ENCODE results near the gene FRMPD1. TPM values are rescaled to one million over a fixed set of nuclear protein-coding genes. Genes with fewer than 3 reads are reported as not detected.

FRMPD1 gene
- total and polyA plus RNA-seq, 8 donors, result 0.03 to 0.31 (median 0.18) TPM; not detected in 2

GRCh38 chr9:37626708-37627292 is 24.0 kb upstream of the FRMPD1 start:
- Histone ChIP-seq H3K36me3 (no peaks in the 10 kb centered on the region), H3K4me3 (no peak overlapping the region), H3K27me3 (no peaks in the 10 kb centered on the region), H3K4me1 (no peaks in the 10 kb centered on the region), H3K27ac (no peak overlapping the region), H3K9me3 (no peaks in the 10 kb centered on the region)
- intact Hi-C loops (cut with DNase I), result no loop called here
- TF ChIP-seq CTCF (IDR thresholded peaks at IDR 0.05), result no peak
- DNase-seq, result no peak
- no peak for ATAC-seq

DNA sequence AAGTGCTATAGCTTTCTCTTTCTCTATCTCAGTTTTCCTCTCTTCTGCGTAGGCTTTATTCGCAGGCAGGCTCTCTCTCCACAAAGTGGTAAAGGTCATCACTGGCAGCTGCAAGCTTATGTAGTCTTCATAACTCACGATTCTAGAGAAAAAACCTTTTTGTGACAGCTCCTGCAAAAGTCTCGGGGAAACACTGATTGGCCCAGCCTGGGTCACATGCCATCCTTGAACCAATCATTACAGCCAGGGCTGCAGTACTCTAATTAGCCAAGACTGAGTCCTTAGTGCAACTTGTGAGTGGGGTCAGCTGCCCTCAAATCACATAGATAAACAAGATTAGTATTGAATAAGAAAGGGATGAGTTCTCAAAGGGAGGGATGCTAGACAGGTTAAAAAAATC is 18.3 kb upstream of the FRMPD1 start:
- Histone ChIP-seq H3K9me3 (no peaks in the 10 kb centered on the region), H3K27me3 (peaks cover 0 to 18% of the 10 kb centered on the region in 2 donors), H3K4me3 (no peak overlapping the region), H3K36me3 (no peaks in the 10 kb centered on the region), H3K27ac (no peak overlapping the region), H3K4me1 (no peaks in the 10 kb centered on the region)
- no peak for DNase-seq
- TF ChIP-seq CTCF (IDR thresholded peaks at IDR 0.05), result no peak
- intact Hi-C loops (cut with DNase I), result no loop called here
- ATAC-seq, result no peak

DNA sequence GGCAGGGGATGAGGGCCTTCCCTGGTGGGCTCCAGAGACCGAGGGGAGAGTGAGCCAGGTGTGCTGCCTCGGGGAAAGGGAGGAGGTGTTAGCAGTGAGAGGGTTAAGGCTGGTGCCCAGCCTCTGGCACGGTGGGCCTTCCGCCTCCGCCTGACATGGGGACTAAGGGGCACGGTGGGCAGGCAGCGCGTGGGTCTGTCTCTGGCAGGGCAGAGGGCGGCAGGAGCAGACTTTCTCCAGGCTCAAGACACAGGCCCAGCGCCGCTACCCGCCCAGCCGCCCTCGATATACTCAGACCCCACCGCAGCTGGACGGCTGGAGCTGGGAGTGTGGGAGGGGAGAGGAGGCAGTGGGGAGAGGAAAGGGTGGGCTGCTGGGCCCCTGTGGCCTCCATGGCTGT is 14.9 kb upstream of the FRMPD1 start:
- no peak for TF ChIP-seq CTCF (IDR thresholded peaks at IDR 0.05)
- intact Hi-C loops (cut with DNase I), result no loop called here
- H3K4me3 ChIP-seq, result no peak overlapping the region
- H3K4me1 ChIP-seq, result no peaks in the 10 kb centered on the region
- no peaks in the 10 kb centered on the region for H3K36me3 ChIP-seq
- no peak for ATAC-seq
- no peak for DNase-seq
- no peaks in the 10 kb centered on the region for H3K9me3 ChIP-seq
- H3K27ac ChIP-seq, result no peak overlapping the region
- H3K27me3 ChIP-seq, result peaks cover 0 to 19% of the 10 kb centered on the region in 2 donors

DNA sequence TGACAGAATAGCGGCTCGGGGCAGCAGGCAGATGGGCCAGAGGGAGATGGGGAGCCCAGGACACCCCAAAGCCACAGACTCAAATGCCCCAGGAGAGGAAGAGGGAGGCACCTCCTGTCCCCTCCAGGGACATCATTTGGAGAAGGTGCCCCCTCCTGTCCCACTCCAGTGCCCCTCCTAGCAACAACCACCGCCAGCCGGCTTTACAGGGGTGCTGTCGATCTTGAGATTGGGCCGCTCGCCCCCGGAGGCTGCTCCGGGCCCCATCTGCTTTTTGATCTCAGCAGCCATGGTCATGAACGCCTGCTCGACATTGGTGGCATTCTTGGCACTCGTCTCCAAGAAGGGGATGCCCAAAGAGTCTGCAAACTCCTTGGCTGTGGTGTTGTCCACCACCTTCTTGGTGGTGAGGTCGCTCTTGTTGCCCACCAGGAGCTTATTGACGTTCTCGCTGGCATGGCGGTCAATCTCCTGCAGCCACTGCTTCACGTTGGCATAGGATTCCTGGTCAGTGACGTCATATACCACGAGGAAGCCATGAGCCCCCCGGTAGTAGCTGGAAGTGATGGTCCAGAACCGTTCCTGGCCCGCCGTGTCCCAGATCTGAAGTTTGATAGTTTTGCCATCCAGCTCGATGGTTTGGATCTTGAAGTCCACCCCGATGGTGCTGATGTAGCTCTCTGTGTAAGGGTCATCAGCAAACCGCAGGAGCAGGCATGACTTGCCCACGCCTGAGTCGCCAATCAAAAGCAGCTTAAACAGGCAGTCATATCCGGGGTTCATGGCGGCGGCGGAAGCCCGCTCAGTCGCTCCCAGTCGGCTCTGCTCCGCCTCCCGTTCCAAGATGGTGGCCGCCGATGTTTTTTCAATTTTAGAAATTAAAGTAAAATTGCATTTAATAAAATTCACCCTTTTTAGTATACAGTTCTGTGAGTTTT is 14.0 kb upstream of the FRMPD1 start:
- H3K27ac ChIP-seq, result no peak overlapping the region
- intact Hi-C loops (cut with DNase I), result no loop called here
- peaks cover 0 to 29% of the 10 kb centered on the region in 2 donors for H3K27me3 ChIP-seq
- H3K36me3 ChIP-seq, result no peaks in the 10 kb centered on the region
- no peak for ATAC-seq
- H3K9me3 ChIP-seq, result no peaks in the 10 kb centered on the region
- no peak for DNase-seq
- TF ChIP-seq CTCF (IDR thresholded peaks at IDR 0.05), result no peak
- H3K4me3 ChIP-seq, result no peak overlapping the region
- no peaks in the 10 kb centered on the region for H3K4me1 ChIP-seq

GRCh38 chr9:37639109-37639762 is 11.5 kb upstream of the FRMPD1 start:
- no peak for ATAC-seq
- Histone ChIP-seq H3K4me3 (no peak overlapping the region), H3K36me3 (no peaks in the 10 kb centered on the region), H3K9me3 (no peaks in the 10 kb centered on the region), H3K27me3 (peaks cover 18 to 51% of the 10 kb centered on the region in 2 donors), H3K4me1 (no peaks in the 10 kb centered on the region), H3K27ac (no peak overlapping the region)
- intact Hi-C loops (cut with DNase I), result no loop called here
- no peak for TF ChIP-seq CTCF (IDR thresholded peaks at IDR 0.05)
- no peak for DNase-seq
